Naive thymus-derived CD8-positive, alpha-beta T cell (primary cell): ENCODE results near the gene BRCA2. TPM values are rescaled to one million over a fixed set of nuclear protein-coding genes. Genes with fewer than 3 reads are reported as not detected.
"Not testable (repeated sequence)": the region's sequence is repeated elsewhere in the genome, so short reads cannot be mapped to it uniquely, and the experiment has no call there.

Experiments
- ATAC-seq, 2 donors: fragments of 150-1000 bp; cut with Tn5 transposase in 1 of 2; sonication (Bioruptor Pico), chemical (Tn5 transposase) in 1 of 2; 1 replicate in 1 of 2; 2 replicates in 1 of 2; pipeline ENCODE4 v1.10.0; 2021; ENCODE audit warnings: mild to moderate bottlenecking in 2 of 2, moderate library complexity in 2 of 2
- POLR2A ChIA-PET: fragments of 350-600 bp; sonication (Branson Sonifier 250); formaldehyde crosslinking; loops from one replicate; lab custom pipeline; 2021; ENCODE audit warnings: antibody characterized with exemption; lab: Charles Lee
- DNase-seq, 10 donors: peaks; one replicate each; pipeline versions ENCODE4 v3.0.0 to v3.0.0-alpha.2; 2020 to 2022
- H3K27ac Mint-ChIP-seq, 10 donors: one replicate each; pipeline ENCODE4 v1.8.0; 2020 to 2022; ENCODE audit warnings: mild to moderate bottlenecking in 10 of 10, mixed read lengths in 10 of 10, moderate library complexity in 4 of 10, inconsistent platforms in 1 of 10
- H3K27me3 Mint-ChIP-seq, 5 donors: one replicate each; pipeline ENCODE4 v1.8.0; 2021 to 2022; ENCODE audit warnings: mixed read lengths in 5 of 5
- H3K36me3 Mint-ChIP-seq, 3 donors: one replicate each; pipeline ENCODE4 v1.8.0; 2020 to 2022; ENCODE audit warnings: mixed read lengths in 3 of 3, mild to moderate bottlenecking in 2 of 3, inconsistent platforms in 1 of 3
- H3K4me1 Mint-ChIP-seq, 4 donors: one replicate each; pipeline ENCODE4 v1.8.0; 2021 to 2022; ENCODE audit warnings: mixed read lengths in 4 of 4
- H3K4me3 Mint-ChIP-seq, 10 donors: one replicate each; pipeline ENCODE4 v1.8.0; 2020 to 2022; ENCODE audit warnings: mild to moderate bottlenecking in 10 of 10, mixed read lengths in 10 of 10, moderate library complexity in 6 of 10, inconsistent platforms in 1 of 10
- H3K9me3 Mint-ChIP-seq, 9 donors: one replicate each; pipeline ENCODE4 v1.8.0; 2020 to 2022; ENCODE audit warnings: mixed read lengths in 9 of 9, mild to moderate bottlenecking in 3 of 9, inconsistent platforms in 1 of 9, moderate library complexity in 1 of 9
- polyA plus RNA-seq, 3 donors: library from polyadenylated mRNA; unstranded; fragments of 300-500 nt; fragmentation: Illumina TruSeq; gene quantifications; one replicate each; pipeline ENCODE4 v1.2.3, GENCODE V29; 2021
- total RNA-seq, 8 experiments: library from RNA in 2 of 8; stranded (reverse) in 2 of 8; gene quantifications; one replicate each; pipeline ENCODE4 v1.2.3 and lab custom pipeline; 2021 to 2026

BRCA2 gene
- total and polyA plus RNA-seq, 5 experiments from 2014 or later, result 0.59 to 3.6 (median 1.2) TPM

GRCh38 chr13:32314271-32315237 is 754 bp upstream of the BRCA2 start:
- H3K4me3 Mint-ChIP-seq, result peak overlapping the region; percentile 90 to 100 (median 96)
- peak; percentile 78 to 84 for ATAC-seq
- peaks cover 5 to 21% (median 12%) of the 10 kb centered on the region in 4 donors for H3K4me1 Mint-ChIP-seq
- POLR2A ChIA-PET, result interaction anchor here (0.6 to 3.2 kb wide), 16 partner anchors 8 to 1697 kb away, joined by 3 to 58 read pairs (median 5); partner anchors contain the start of genes N4BP2L1, N4BP2L2, PDS5B and RFC3
- peak; percentile 17 to 85 (median 76) for DNase-seq
- peak overlapping the region; percentile 98 to 100 (median 100) for H3K27ac Mint-ChIP-seq
- H3K9me3 Mint-ChIP-seq, result no peaks in the 10 kb centered on the region
- H3K27me3 Mint-ChIP-seq, result no peaks in the 10 kb centered on the region
- peaks cover 0 to 2% (median 0%) of the 10 kb centered on the region in 3 donors for H3K36me3 Mint-ChIP-seq

- peaks cover 0 to 2% (median 0%) of the 10 kb centered on the region in 3 donors for H3K36me3 Mint-ChIP-seq
- H3K4me1 Mint-ChIP-seq, result peaks cover 4 to 16% (median 9%) of the 10 kb centered on the region in 4 donors
- ATAC-seq, result peak in 1 of 2 donors; percentile 4
- DNase-seq, result peak in 1 of 10 donors; percentile 6
- POLR2A ChIA-PET, result interaction anchor here (2.1 to 3.2 kb wide), 2 partner anchors 111 to 223 kb away, joined by 14 to 58 read pairs; partner anchors contain the start of genes N4BP2L1 and N4BP2L2
- peak overlapping the region; percentile 98 to 100 (median 100) for H3K27ac Mint-ChIP-seq
- no peaks in the 10 kb centered on the region for H3K27me3 Mint-ChIP-seq
- H3K9me3 Mint-ChIP-seq, result no peaks in the 10 kb centered on the region
- H3K4me3 Mint-ChIP-seq, result peak overlapping the region; percentile 90 to 100 (median 96)
Observed at GRCh38 chr13:32316028-32316339, 676 bp downstream of the BRCA2 start.

DNA sequence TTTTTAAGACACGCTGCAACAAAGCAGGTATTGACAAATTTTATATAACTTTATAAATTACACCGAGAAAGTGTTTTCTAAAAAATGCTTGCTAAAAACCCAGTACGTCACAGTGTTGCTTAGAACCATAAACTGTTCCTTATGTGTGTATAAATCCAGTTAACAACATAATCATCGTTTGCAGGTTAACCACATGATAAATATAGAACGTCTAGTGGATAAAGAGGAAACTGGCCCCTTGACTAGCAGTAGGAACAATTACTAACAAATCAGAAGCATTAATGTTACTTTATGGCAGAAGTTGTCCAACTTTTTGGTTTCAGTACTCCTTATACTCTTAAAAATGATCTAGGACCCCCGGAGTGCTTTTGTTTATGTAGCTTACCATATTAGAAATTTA is 1.2 kb downstream of the BRCA2 start:
- DNase-seq (no peak), ATAC-seq (no peak)
- no peaks in the 10 kb centered on the region for H3K9me3 Mint-ChIP-seq
- peak overlapping the region in 2 of 10 donors; percentile 99 to 100 for H3K27ac Mint-ChIP-seq
- POLR2A ChIA-PET, result no interaction called here
- peaks cover 0 to 2% (median 0%) of the 10 kb centered on the region in 3 donors for H3K36me3 Mint-ChIP-seq
- H3K4me3 Mint-ChIP-seq, result peak overlapping the region in 9 of 10 donors; percentile 20 to 100 (median 92)
- H3K4me1 Mint-ChIP-seq, result peaks cover 4 to 16% (median 9%) of the 10 kb centered on the region in 4 donors
- no peaks in the 10 kb centered on the region for H3K27me3 Mint-ChIP-seq

GRCh38 chr13:32317716-32318465 is 2.6 kb downstream of the BRCA2 start:
- H3K27ac Mint-ChIP-seq, result no peak overlapping the region

DNA sequence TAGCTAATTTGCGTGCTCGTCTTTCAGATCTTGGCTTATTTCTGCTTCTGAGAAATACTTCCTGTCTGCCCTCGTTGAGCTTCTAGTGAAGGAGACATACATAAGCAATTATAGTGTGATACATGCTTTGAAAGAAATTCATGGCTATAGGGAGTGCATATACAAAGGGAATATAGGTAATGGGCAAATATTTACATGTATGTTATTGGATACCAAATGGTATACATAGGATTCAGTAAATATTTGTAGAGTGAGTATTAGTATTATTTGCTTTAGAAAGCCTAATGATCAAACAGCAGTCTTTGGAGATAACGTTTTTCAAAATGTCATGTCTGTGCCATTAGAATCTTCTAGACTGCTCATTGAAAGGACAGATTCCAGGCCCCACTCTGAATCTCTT is 5.2 kb downstream of the BRCA2 start:
- Mint-ChIP-seq H3K27ac (no peak overlapping the region), H3K36me3 (no peaks in the 10 kb centered on the region), H3K4me3 (no peak overlapping the region), H3K27me3 (no peaks in the 10 kb centered on the region), H3K4me1 (peaks cover 0 to 7% (median 3%) of the 10 kb centered on the region in 4 donors), H3K9me3 (no peaks in the 10 kb centered on the region)
- DNase-seq, result no peak
- POLR2A ChIA-PET, result no interaction called here
- ATAC-seq, result no peak

More at GRCh38 chr13:32317716-32318465, 2.6 kb downstream of the BRCA2 start:
- ATAC-seq (no peak), DNase-seq (no peak)
- no peaks in the 10 kb centered on the region for H3K27me3 Mint-ChIP-seq
- POLR2A ChIA-PET, result no interaction called here
- peaks cover 4 to 16% (median 9%) of the 10 kb centered on the region in 4 donors for H3K4me1 Mint-ChIP-seq
- H3K36me3 Mint-ChIP-seq, result peaks cover 0 to 2% (median 0%) of the 10 kb centered on the region in 3 donors
- no peaks in the 10 kb centered on the region for H3K9me3 Mint-ChIP-seq
- H3K4me3 Mint-ChIP-seq, result no peak overlapping the region

DNA sequence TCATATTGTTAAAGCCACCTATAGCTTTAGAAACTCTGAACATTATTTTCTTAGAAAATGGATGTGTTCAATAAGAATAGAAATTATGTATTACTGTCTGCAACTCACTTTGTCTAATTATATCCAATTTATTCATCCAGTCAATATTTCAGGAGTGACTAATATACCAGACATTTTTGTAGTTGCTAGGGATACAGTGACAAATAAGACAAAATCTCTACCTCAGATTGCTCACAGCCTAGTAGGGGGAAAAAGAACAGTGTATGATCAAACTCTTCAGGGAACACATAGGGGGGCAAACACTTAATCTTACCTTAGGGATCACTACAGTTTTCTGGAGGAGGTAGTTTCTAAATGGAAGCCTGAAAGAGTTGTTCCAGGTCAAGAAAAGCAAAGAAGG is 8.6 kb downstream of the BRCA2 start:
- POLR2A ChIA-PET, result interaction anchor here (2.3 kb wide), 1 partner anchor 9 kb away, joined by 8 read pairs; the partner anchor contains the start of genes BRCA2 and ZAR1L

DNA sequence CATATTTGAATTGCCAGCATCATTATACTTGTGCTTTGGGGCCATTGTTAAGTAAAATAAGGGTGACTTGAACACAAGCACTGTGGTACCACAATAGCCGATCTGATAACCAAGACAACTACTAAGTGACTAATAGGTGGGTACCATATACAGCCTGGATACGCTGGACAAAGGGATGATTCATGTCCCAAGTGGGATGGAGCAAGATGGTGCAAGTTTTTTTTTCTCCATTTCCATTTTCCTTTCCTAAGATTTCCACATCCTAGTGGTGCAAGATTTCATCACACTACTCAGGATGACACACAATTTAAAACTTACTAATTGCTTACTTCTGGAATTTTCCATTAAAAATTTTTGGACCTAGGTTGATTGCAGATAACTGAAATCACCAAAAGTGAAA is 15.1 kb downstream of the BRCA2 start:
- peaks cover 0 to 20% (median 6%) of the 10 kb centered on the region in 3 donors for H3K36me3 Mint-ChIP-seq
- no peaks in the 10 kb centered on the region for H3K27me3 Mint-ChIP-seq
- H3K27ac Mint-ChIP-seq, result no peak overlapping the region
- H3K9me3 Mint-ChIP-seq, result no peaks in the 10 kb centered on the region
- POLR2A ChIA-PET, result interaction anchor here (1.2 kb wide), 1 partner anchor 15 kb away, joined by 3 read pairs; the partner anchor contains the start of genes BRCA2 and ZAR1L
- DNase-seq (no peak), ATAC-seq (no peak)
- no peaks in the 10 kb centered on the region for H3K4me1 Mint-ChIP-seq
- H3K4me3 Mint-ChIP-seq, result no peak overlapping the region

More for the DNA sequence above, 8.6 kb downstream of the BRCA2 start:
- H3K9me3 Mint-ChIP-seq, result no peaks in the 10 kb centered on the region
- H3K4me3 Mint-ChIP-seq, result no peak overlapping the region
- no peaks in the 10 kb centered on the region for H3K4me1 Mint-ChIP-seq
- DNase-seq, result no peak
- H3K27ac Mint-ChIP-seq, result no peak overlapping the region
- no peaks in the 10 kb centered on the region for H3K36me3 Mint-ChIP-seq
- ATAC-seq, result no peak
- no peaks in the 10 kb centered on the region for H3K27me3 Mint-ChIP-seq

- POLR2A ChIA-PET, result no interaction called here
- H3K27me3 Mint-ChIP-seq, result no peaks in the 10 kb centered on the region
- no peaks in the 10 kb centered on the region for H3K4me1 Mint-ChIP-seq
- no peak overlapping the region for H3K27ac Mint-ChIP-seq
- DNase-seq, result no peak
- no peak for ATAC-seq
- no peak overlapping the region for H3K4me3 Mint-ChIP-seq
- peaks cover 8 to 48% (median 19%) of the 10 kb centered on the region in 3 donors for H3K36me3 Mint-ChIP-seq
- H3K9me3 Mint-ChIP-seq, result peaks cover 0 to 20% (median 2%) of the 10 kb centered on the region in 9 donors
Observed at GRCh38 chr13:32334671-32335070, 19.4 kb downstream of the BRCA2 start.

DNA sequence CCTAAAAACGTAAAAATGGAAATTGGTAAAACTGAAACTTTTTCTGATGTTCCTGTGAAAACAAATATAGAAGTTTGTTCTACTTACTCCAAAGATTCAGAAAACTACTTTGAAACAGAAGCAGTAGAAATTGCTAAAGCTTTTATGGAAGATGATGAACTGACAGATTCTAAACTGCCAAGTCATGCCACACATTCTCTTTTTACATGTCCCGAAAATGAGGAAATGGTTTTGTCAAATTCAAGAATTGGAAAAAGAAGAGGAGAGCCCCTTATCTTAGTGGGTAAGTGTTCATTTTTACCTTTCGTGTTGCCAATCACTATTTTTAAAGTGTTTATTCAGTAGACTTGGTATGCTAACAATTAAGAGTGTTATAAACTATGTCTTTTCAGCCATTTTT is 25.6 kb downstream of the BRCA2 start:
- no peaks in the 10 kb centered on the region for H3K4me1 Mint-ChIP-seq
- no peak overlapping the region for H3K4me3 Mint-ChIP-seq
- ATAC-seq, result no peak
- H3K27ac Mint-ChIP-seq, result no peak overlapping the region
- peaks cover 12 to 26% (median 14%) of the 10 kb centered on the region in 3 donors for H3K36me3 Mint-ChIP-seq
- H3K9me3 Mint-ChIP-seq, result peaks cover 0 to 36% (median 7%) of the 10 kb centered on the region in 9 donors
- no peak for DNase-seq
- H3K27me3 Mint-ChIP-seq, result no peaks in the 10 kb centered on the region
- POLR2A ChIA-PET, result no interaction called here

DNA sequence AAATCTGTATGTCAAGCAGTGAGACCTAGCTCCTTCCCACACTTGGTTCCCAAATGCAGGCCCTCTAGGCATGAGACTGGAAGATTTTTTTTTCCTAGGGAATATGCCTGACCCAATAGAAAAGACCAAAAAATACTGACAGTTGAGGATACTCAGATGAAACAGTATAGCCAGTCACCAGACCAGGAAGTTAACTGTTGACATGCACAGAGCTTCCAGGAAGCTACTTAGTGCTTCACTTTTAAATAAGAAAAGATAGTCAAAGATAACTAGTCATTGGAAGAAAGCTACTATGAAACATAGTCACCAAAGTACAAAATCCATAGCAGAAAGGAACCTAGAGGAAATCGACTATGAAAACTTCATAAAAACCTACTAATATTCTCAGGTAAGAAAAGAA is 32.3 kb downstream of the BRCA2 start:
- Mint-ChIP-seq H3K4me3 (no peak overlapping the region), H3K36me3 (peaks cover 0 to 5% (median 2%) of the 10 kb centered on the region in 3 donors), H3K9me3 (no peaks in the 10 kb centered on the region), H3K27me3 (no peaks in the 10 kb centered on the region), H3K4me1 (peaks cover 0 to 11% (median 6%) of the 10 kb centered on the region in 4 donors), H3K27ac (peak overlapping the region in 2 of 10 donors; percentile 15 to 40)
- no peak for DNase-seq
- POLR2A ChIA-PET, result interaction anchor here (0.5 kb wide), 1 partner anchor 1892 kb away, joined by 7 read pairs; no protein-coding TSS in a partner anchor
- ATAC-seq, result no peak

GRCh38 chr13:32350839-32351441 is 35.6 kb downstream of the BRCA2 start:
- Mint-ChIP-seq H3K4me1 (peaks cover 0 to 11% (median 6%) of the 10 kb centered on the region in 4 donors), H3K27ac (peak overlapping the region in 2 of 10 donors; percentile 40 to 74), H3K4me3 (peak overlapping the region in 8 of 10 donors; percentile 0 to 50 (median 34))
- POLR2A ChIA-PET, ATAC-seq, H3K27me3 Mint-ChIP-seq, H3K36me3 Mint-ChIP-seq, H3K9me3 Mint-ChIP-seq: not testable (repeated sequence)
- peak in 1 of 10 donors; percentile 4 for DNase-seq

- POLR2A ChIA-PET, result no interaction called here
- no peak for ATAC-seq
- no peak overlapping the region for H3K27ac Mint-ChIP-seq
- H3K4me1 Mint-ChIP-seq, result peaks cover 0 to 5% (median 4%) of the 10 kb centered on the region in 4 donors
- H3K27me3 Mint-ChIP-seq, result no peaks in the 10 kb centered on the region
- no peaks in the 10 kb centered on the region for H3K9me3 Mint-ChIP-seq
- no peak overlapping the region for H3K4me3 Mint-ChIP-seq
- peaks cover 0 to 2% (median 0%) of the 10 kb centered on the region in 3 donors for H3K36me3 Mint-ChIP-seq
- no peak for DNase-seq
Observed at GRCh38 chr13:32354040-32354439, 38.7 kb downstream of the BRCA2 start.
